GM21825 (cell line): Measurements from ENCODE around the gene NAA16.
"Not testable (repeated sequence)": the region's sequence is repeated elsewhere in the genome, so short reads cannot be mapped to it uniquely, and the experiment has no call there.

Experiments used
- ATAC-seq: cut with Tn5 transposase; IDR thresholded peaks from one replicate; pipeline ENCODE4 v1.9.1; 2021; ENCODE audit warnings: mild to moderate bottlenecking, moderate library complexity; ENCODE audit not compliant: unreplicated experiment

Gene NAA16

DNA sequence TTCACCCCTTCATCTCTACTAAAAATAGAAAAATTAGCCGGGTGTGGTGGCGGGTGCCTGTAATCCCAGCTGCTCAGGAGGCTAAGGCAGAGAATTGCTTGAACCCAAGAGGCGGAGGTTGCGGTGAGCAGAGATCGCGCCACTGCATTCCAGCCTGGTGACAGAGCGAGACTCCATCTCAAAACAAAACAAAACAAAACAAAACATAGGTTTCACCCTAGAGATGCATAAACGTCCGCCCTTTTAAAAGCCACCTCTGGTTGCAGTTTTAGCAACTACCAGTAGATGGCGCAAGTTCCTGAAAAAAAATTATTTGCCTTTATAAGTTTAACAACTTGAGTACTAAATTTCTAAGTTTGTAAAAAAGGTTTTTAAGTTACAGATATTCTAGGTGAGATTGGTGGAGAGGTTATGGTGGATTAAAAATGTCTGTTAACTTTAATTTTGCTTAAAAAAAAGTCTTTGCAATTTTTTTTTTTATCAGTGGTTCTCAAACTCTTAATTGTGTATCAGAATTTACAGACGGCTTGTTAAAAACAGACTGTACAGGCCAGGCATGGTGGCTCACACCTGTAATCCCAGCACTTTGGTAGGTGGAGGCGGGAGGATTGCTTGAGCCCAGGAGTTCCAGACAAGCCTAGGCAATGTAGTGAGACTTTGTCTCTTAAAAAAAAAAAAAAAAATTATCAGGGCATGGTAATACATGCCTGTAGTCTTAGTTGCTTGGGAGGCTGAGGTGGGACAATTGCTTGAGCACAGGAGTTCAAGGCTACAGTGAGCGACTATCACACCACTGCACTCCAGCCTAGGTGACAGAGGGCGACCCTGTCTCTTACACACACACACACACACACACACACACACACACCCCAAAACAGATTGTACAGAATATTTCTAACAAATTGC, 42.1 kb downstream of the NAA16 start:
- ATAC-seq = no peak

DNA sequence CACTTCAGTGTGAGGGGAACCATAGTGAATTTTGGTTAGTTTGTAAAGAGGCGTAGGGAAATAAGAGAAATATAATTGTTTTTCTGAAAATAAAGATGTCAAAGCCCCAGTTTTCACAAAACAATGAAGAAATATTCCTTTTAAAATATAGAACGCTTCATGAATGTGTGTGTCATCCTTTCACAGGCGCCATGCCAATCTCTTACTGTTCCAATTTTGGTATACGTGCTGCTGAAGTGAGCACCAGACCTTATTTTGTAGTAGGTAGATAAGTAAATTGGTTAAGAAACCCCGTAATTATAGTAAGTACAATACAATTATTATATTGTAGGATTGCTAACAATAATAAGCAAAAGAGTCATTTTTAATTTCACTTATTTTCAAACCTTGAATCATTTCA, 43.3 kb downstream of the NAA16 start:
- no peak for ATAC-seq

DNA sequence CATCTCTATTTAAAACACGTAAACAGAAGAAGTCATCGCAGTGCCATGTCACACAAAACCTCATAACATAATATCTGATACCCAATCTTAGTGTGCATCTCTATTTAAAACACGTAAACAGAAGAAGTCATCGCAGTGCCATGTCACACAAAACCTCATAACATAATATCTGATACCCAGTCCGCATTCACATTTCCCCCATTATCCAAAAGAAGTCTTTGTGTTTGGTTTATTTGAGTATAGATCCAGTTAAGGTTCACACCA, 45.2 kb downstream of the NAA16 start:
- not testable (repeated sequence) for ATAC-seq

DNA sequence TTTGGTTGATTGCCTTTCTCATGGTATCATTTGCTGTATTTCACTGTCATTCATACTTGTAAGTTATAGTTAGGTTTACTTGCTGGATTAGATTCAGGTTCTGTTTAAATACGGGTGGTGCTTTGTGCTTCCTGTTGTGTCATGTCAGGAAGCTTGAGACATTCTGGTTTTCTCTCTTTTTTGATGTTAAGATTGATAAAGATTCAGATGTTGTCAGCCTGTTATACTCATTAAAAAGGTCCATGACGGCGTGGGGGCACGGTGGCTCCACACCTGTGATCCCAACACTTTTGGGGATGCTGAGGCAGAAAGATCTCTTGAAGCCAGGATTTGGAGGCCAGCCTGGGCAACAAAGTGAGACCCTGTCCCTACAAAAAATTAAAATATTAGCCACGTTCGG, 45.7 kb downstream of the NAA16 start:
- ATAC-seq = no peak

DNA sequence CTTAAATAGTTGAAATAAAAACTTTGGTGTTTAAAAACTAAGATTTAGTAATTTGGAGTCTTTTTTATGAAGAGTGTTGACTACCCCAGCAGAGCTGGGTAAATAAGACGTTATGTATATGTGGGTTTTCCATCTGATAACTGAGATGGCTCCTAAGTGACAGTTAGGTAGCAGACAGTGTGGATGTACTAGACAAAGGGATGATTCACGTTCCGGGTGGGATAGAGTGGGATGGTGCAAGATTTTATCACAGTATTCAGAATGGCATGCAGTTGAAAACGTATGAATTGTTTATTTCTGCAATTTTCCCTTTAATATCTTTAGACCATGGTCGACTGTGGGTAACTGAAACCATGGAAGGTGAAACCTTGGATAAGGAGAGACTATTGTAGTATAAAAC, 50.4 kb downstream of the NAA16 start:
- no peak for ATAC-seq

DNA sequence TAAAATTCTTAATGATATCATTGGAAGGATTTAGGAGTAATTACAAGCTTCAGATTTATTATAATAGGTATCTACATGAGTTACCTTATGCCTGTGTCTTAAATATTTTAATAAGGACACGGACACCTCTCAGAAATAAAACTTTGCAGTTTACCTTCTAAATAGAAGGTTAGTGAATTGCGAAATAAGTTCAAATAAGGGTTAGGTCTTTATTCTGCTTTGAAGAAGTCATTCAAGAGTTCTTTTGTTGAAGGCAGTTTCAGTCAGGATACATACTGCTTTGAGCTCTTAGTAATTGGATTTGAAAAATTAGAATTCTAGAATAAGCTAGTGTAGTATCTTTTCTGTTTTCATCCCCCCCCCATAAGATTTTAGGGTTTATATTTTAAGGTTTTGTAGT, 53.0 kb downstream of the NAA16 start:
- no peak for ATAC-seq

DNA sequence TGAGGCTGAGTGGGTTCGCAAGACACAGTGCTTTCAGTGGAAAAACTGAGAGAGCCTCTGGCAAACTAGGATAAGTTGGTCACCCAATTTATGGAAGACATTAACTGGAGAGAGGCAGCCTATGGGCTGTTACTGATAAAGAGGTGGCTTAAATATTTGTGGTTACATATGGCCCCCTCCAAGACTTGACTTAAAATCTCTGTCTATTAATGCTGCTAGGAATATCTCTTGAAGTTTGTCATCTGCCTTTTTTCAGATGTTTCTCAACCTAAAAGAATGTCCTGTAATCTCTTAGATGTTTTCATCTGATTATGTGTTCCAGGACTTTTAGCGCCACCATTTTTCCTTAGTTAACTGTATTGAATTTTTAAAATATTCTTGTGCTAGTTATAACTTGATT, 54.6 kb downstream of the NAA16 start:
- ATAC-seq = no peak

DNA sequence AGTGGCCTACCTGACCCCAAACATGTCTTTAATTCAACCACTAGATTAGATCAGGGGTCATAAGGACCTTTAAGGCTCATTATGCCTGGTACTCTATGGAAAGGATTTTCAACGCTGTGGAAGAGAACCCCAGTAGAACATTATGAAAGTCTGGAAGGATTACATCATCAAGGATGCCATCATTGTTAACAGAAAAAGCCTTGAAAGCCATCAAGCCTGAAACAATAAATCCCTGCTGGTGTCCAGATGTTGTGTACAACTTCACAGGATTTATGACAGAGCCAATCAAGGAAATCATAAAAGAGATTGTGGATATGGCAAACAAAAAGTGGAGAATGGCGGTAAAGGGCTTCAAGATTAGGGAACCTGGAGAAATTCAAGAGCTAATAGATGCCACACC, 59.7 kb downstream of the NAA16 start:
- no peak for ATAC-seq

DNA sequence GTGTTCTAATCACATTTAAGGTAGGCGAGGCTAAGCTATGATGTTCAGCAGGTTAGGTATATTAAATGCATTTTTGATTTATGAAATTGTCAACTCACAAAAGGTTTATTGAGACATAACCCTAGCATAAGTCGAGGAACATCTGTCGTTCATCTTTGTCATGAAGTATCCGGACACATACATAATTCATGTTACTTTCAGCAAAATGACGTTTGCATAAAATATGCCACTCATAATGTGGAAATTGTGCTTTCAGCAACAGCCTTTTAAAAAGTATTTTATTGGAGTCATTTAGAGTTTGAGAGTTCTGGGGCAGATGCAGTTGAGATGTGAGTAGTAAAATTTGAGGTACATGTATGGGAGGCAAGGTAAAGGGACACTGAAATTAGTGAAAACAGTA, 66.4 kb downstream of the NAA16 start:
- ATAC-seq = no peak

DNA sequence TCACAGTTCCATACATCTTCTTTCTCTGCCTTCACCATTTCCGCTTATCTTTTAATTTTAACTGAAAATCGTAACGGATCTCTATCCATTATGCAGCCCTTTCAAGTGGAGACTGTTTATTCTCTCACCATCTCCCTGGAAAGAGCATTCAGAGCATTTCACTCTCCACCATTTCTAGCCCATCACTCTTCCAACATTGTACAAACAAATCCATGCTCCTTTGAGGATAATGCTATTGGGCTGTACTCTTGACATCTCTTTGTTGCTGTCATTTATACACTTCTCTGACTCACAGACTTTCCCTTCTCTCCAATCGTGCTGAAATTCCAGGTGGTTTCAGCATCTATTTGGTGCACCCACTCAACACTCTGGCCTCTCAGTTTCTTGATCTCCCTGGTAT, 71.4 kb downstream of the NAA16 start:
- ATAC-seq = no peak

DNA sequence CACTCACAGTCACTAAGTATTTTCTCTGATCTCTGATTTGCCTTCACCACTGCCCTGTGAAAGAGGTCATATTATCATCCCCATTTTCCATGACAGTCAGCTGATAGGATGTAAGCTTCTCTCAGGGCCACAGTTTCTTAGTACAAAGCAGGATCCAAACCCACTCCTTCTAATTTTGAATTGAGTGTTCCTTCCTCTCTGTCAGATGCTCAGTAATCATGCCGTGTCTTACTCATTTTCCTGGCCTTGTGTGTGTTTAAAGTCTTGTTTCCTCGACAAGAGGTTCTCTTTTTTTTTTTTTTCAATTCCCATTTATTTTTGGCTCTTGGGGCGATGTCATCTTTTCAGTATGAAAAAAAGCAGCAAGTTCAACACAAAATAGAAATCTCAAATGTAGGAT, 72.3 kb downstream of the NAA16 start:
- ATAC-seq = no peak

DNA sequence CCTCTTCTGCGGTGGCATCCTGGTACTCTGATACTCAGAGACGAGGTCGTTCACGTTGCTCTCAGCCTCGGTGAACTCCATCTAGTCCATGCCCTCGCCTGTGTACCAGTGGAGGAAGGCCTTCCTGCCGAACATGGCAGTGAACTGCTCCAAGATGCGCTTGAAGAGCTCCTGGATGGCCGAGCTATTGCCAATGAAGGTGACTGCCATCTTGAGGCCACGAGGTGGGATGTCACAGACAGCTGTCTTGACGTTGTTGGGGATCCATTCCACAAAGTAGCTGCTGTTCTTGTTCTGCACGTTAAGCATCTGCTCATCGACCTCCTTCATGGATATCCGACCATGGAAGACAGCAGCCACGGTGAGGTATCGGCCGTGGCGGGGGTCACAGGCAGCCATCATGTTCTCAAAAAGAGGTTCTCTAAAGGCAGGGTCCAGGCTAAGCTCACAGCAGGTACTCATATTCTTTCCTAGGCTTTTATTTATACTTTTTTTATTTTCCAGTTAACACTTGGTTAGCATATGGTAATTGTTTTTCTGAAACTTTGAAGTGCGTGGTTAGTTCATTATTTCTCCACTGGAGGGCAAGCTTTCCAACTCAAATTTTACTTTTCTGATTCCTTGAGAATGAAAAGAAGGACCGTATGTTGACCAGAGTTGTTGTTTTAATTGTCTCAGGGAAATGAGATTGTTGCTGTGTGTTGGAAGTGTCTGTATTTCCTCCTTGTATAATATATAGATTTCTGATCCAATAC, 73.9 kb downstream of the NAA16 start:
- no peak for ATAC-seq

DNA sequence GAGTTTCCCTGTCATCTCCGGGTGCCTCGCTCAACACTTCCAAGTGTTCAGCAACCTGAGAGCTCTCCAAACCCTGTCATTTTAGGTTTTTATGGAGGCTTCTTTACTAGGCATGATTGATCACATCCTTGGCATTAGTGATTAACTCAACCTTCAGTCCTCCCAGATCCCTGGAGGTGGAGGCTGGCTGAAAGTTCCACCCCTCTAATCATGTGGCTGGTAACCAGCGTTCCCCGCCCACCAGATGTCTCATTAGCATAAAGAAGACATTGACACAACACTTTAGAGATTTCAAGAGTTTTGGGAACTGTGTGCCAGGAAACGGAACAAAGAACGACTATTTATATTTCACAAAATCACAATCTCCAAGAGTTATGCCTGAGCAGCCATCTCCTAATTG, 75.1 kb downstream of the NAA16 start:
- no peak for ATAC-seq

DNA sequence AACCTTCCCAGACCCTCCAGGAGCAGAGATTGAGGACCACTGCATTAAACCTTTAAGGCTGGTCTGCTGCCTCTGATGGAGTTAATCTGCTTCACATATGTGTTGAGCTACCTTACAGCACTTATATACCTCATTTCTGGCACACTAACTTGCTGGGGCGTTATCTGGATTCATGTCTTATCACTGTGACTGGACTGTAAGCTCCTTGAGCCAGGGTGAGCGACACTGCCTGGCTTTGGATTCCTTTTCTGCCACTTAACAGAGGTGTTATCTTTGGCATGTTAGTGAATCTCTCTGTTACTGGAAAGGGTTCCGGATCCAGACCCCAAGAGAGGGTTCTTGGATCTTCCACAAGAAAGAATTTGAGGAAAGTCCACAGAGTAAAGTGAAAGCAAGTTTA, 76.5 kb downstream of the NAA16 start:
- no peak for ATAC-seq

DNA sequence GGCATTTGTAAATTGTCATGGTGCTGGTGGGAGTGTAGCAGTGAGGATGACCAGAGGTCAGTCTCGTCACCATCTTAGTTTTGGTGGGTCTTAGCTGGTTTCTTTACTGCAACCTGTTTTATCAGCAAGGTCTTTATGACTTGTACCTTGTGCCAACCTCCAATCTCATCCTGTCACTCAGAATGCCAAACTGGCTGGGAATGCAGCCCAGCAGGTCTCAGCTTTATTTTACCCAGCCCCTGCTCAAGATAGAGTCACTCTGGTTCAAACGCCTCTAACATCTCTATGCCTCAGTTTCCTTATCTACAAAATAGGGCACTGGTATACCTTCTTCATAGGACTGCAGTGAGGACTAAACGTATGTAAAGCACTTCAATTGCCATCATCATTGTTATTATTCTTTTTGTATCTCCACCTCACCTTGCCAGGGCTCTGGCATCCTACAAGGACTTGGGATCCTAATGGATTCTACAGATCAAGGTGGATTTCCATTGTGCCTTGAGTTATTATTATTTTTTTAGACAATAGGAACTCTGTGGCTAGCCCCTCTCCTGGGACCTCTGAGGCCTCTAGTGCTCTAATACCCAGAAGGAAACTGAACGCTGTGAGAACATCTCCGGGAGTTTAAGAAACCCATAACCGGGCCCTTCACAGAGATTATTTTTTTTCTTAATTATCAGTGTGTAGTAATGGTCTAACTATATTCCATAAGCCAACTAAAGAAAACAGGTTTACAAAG, 77.2 kb downstream of the NAA16 start:
- ATAC-seq = no peak

DNA sequence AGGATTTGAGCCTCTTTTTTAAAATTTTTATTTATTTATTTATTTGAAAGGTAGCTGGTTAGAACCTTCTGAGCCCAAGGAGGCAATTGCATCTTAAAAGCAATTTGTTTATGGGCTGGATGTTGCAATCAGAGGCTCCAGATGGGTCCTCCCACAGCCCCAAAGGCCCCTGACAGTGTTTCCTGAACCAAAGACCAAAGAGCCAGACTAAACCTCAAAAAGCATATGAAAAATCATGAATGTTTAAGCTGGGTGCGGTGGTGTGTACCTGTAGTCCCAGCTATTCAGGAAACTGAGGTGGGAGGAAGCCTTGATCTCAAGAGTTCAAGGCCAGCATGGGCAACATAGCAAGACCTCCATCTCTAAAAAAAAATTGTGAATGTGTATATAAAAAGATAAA, 78.5 kb downstream of the NAA16 start:
- no peak for ATAC-seq

DNA sequence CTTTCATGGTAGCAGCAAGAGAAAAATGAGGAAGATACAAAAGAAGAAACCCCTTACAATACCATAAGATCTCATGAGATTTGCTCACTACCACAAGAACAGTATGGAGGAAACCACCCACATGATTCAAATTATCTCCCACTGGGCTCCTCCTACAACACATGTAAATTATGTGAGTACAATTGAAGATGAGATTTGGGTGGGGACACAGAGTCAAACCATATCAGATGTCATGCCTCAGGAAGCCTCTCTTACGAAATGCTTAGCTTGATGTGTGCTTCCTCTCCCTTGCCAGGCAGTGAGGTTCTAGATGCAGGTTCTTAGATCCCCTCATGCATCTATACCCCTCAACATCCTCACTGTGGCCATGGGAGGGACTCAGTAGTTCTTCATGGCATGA, 83.1 kb downstream of the NAA16 start:
- no peak for ATAC-seq

DNA sequence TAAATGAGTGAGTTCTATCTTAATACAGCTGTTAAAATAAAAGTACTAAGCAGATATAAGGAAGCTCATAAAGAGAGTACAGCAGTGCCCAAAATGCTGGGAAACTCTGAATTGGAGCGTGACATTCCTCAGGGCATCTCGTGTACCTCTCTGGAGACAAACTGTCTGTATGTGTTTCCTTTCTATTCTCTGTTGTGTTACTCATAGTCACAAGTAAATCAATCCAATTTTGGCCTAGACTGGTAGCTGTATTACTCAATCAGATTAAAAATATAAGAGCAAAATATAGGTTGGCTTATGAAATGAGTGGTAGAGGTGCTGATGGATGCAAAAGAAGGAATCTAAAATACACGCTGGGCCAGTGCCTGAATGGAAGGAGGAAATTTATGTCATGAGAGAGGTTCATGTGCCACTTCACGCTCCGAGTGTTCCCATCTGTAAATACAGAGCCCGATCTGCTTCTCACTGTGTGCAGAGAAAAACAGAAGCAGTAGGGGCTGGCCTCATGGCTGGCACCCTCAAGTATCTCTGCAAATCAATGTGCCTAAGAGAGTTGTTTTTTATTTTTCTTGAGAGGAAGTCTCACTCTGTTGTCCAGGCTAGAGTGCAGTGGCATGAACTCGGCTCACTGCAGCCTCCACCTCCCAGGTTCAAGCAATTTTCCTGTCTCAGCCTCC, 87.6 kb downstream of the NAA16 start:
- ATAC-seq = no peak

DNA sequence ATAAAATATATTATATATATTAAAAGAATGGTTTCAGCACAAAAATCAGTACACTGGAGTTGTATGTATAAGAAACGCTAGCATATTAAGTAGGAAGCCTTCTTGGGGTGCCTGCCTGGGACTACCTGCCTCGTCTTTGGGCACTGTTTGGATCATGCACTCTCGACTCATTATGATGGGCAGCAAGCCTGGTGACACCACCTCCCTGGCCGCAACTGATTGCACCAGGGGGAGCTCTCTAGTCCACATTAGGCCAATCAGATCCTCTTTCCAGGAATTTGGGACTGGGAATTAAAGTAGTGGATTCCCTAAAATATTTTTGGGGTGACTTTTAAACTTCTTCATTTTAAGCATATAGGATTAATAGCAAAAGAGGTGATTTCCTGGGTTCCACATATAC, 90.3 kb downstream of the NAA16 start:
- no peak for ATAC-seq

DNA sequence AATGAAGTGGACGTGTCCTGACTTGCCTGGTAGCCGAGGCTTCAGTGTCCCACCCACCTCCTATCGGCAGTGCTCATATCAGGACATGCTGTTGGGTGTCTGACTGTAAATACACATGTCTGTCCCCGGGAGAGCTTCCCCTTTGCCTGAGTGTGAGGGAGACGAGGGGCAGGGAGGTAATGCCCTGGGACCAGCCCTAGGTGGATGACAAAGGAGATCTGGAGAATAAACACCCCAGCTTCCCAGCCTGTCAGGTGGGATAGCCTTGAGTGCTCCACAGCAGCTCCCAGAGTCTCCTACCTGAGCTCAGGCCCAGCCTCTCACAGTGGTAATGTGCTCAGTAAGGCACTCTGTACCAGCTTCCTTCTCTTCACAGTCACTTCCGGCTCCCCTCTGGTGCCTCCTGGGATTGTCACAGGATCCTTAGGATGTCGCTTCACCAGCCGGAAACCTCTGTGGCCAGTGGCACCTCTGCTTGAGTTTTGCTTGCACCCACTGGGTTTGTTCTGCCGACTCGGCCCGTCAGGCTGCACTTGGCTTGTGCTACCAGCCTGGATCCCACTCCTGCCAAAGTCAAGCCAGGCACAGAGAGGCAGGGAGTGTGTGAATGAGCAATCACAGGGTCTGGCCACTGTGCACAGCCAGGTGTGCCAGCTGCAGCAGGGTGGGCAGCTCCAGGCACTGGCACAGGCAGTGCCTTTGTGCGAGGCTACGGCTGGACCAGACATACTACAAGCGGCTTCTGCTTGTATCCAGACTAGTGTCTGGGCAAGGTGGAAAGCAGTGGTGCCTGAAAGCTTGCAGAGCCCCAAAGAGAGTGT, 91.8 kb downstream of the NAA16 start:
- ATAC-seq = no peak

DNA sequence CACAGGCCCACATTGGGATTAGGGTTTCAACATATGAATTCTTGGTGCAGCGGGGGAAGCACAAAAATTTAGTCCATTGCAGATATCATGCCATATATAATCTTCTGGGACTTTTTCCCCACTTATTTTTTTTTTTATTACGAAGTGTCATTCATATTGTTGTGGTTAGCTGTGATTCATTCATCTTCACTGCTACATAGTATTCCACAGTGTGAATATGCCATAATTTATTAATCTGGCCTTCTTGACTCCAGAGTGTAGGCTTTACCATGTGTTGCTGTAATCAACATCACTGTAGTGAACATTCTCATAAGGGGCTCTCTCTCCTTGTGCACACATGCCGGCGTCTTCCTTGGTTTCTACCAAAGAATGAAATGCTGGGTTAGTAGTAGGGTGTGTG, 92.9 kb downstream of the NAA16 start:
- ATAC-seq = no peak
